NCI-H1417 treated with DMSO at 0.1 percent for 48 hours (cell line): Measurements from ENCODE around the gene EXD3.

ENCODE experiments used
- DNase-seq: peaks from one replicate; lab custom pipeline; 2025; lab: John Stamatoyannopoulos, UW

Gene EXD3

GRCh38 chr9:137294681-137295237 lies 128.2 kb downstream of the EXD3 start:
- no peak for DNase-seq

- DNase-seq = no peak
Measured at GRCh38 chr9:137294091-137294680, 128.8 kb downstream of the EXD3 start.

GRCh38 chr9:137293482-137294090 lies 129.4 kb downstream of the EXD3 start:
- no peak for DNase-seq

- no peak for DNase-seq
Measured at GRCh38 chr9:137293094-137293481, 129.9 kb downstream of the EXD3 start.

- no peak for DNase-seq
Measured at GRCh38 chr9:137286975-137287383, 136.0 kb downstream of the EXD3 start.

GRCh38 chr9:137281345-137282116 lies 141.4 kb downstream of the EXD3 start:
- no peak for DNase-seq

- no peak for DNase-seq
Measured at GRCh38 chr9:137280474-137281344, 142.3 kb downstream of the EXD3 start.

GRCh38 chr9:137279741-137280473 lies 143.1 kb downstream of the EXD3 start:
- no peak for DNase-seq

- DNase-seq = no peak
Measured at GRCh38 chr9:137278721-137279711, 143.9 kb downstream of the EXD3 start.

GRCh38 chr9:137278061-137278701 lies 144.8 kb downstream of the EXD3 start:
- DNase-seq = no peak

- no peak for DNase-seq
Measured at GRCh38 chr9:137277329-137278041, 145.5 kb downstream of the EXD3 start, which contains the start of gene TOR4A. Gene TOR4A (plus strand): TSS chr9:137277726. CDS start chr9:137278690, 964 bp downstream.

GRCh38 chr9:137276473-137277328 lies 146.3 kb downstream of the EXD3 start:
- DNase-seq = no peak

- DNase-seq = no peak
Measured at GRCh38 chr9:137275588-137276472, 147.1 kb downstream of the EXD3 start.

GRCh38 chr9:137275203-137275587 lies 147.8 kb downstream of the EXD3 start:
- DNase-seq = no peak

- DNase-seq = no peak
Measured at GRCh38 chr9:137273611-137274320, 149.2 kb downstream of the EXD3 start.

GRCh38 chr9:137273095-137273490 lies 149.9 kb downstream of the EXD3 start:
- DNase-seq = no peak
